BLaER1 treated with 17β-estradiol and CSF1 and Interleukin-3, amounts not matched to agents 10 nM and 100 nM (cell line): ENCODE measurements around the gene GNLY.

Source experiments
- H3K27ac ChIP-seq, 11 experiments: shearing (Covaris generic); formaldehyde crosslinking; 2 replicates each; pipeline ENCODE4 v1.8.1; 2022
- H3K27me3 ChIP-seq, 11 experiments: shearing (Covaris generic); formaldehyde crosslinking; 2 replicates each; pipeline ENCODE4 v1.8.1; 2022
- H3K36me3 ChIP-seq, 11 experiments: shearing (Covaris generic); formaldehyde crosslinking; 2 replicates each; pipeline ENCODE4 v1.8.1; 2022
- H3K4me1 ChIP-seq, 10 experiments: shearing (Covaris generic); formaldehyde crosslinking; 2 replicates each; pipeline ENCODE4 v1.8.1; 2022
- H3K4me2 ChIP-seq, 11 experiments: shearing (Covaris generic); formaldehyde crosslinking; 2 replicates each; pipeline ENCODE4 v1.8.1; 2022
- H3K4me3 ChIP-seq, 10 experiments: shearing (Covaris generic); formaldehyde crosslinking; 2 replicates each; pipeline ENCODE4 v1.8.1; 2022
- H3K9ac ChIP-seq, 11 experiments: shearing (Covaris generic); formaldehyde crosslinking; 2 replicates each; pipeline ENCODE4 v1.8.1; 2022
- H3K9me3 ChIP-seq, 11 experiments: shearing (Covaris generic); formaldehyde crosslinking; replicated peaks in 1 of 11; 2 replicates each; pipeline ENCODE4 v1.8.1; 2022
- H4K20me1 ChIP-seq, 11 experiments: shearing (Covaris generic); formaldehyde crosslinking; 2 replicates each; pipeline ENCODE4 v1.8.1; 2022
- Cebpa-rat ChIP-seq, 11 experiments: shearing (Covaris generic); IDR thresholded peaks; 2 replicates each; pipeline ENCODE4 v1.8.1; 2022

The GNLY gene

DNA sequence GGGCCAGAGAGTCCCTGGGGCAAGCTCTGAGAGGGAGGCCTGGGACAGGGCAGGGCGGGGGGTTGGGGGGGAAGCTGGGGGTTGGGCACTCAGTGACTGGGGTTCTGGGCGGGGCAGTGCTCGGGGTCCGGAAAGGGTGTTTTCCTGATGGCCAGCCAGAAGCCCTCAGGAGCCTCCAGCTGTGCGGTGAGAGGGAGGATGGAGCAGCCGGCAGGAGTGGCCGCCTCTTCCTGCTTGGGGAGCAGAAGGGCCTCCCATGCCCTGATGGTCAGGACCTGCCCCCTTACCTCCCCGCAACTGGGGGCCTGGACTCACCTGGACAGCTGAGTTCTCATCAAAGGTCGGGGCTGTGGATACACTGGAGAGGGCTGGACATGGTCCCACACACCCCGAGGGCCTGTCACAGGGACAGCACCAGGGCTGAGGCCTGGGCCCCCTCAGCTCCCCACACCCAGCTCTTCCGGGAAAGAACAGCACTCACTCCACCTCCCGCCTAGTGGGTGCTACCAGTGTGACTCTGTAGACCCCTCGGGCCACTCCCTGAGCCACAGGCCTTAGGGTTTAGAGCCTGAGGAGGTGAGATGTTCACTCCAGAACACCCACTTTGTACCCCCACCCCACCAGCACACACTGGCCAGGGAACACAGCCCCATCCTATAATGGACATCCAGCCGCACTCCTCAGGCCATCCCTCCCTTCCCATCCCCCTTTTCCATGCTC lies 32.9 kb upstream of the GNLY start:
- Histone ChIP-seq H3K36me3 (peaks cover 10 to 41% (median 30%) of the 10 kb centered on the region in 11 experiments), H3K27me3 (no peaks in the 10 kb centered on the region), H3K27ac (no peak overlapping the region), H3K9ac (no peak overlapping the region; a peak in 1 of 22 replicates), H3K4me1 (peaks cover 0 to 7% (median under 1%) of the 10 kb centered on the region in 10 experiments; a peak in 7 of 20 replicates), H3K4me2 (no peak overlapping the region), H3K9me3 (no peaks in the 10 kb centered on the region), H4K20me1 (peaks cover 0 to 22% (median 0%) of the 10 kb centered on the region in 11 experiments; a peak in 4 of 22 replicates), H3K4me3 (no peak overlapping the region)
- no peak for TF ChIP-seq Cebpa-rat (IDR thresholded peaks at IDR 0.05)

DNA sequence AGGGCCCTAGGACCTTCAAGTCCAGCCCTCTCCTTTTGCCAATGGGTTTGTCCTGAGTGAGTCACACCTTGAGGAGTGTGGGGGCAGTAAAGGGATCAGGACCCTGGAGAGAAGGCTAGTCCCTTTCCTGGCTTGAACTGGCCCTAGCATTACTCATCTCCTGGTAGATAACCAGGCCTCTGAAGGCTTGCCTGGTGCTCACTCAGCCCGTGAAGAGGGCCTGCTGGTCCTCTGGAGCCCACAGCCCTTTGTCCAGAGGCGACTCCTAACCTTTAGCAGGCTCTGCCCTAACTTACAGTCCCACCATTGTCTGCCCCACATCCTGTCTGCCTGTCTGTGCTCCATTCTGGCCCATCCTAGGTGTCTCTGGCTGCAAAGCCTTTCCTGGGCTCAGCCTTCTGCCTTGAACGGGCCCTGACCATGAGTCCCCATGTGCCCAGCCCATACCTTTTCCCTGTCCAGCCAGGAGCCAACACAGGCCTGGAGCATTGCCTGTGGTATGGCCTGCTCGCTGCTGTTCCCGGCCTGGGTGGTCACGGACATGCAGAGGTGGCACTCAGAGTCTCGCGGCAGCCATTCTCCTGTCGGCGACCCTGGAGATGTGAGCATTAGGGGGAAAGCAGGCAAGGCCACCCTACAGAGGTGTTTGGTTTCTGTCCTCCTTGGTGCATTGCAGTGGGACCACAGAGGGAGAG lies 31.1 kb upstream of the GNLY start:
- H3K4me3 ChIP-seq = no peak overlapping the region
- no peak overlapping the region for H3K27ac ChIP-seq
- TF ChIP-seq Cebpa-rat (IDR thresholded peaks at IDR 0.05) = no peak
- no peak overlapping the region for H3K9ac ChIP-seq
- peaks cover 0 to 28% (median 18%) of the 10 kb centered on the region in 11 experiments; a peak in 16 of 22 replicates for H3K36me3 ChIP-seq
- peaks cover 0 to 22% (median 0%) of the 10 kb centered on the region in 11 experiments; a peak in 2 of 22 replicates for H4K20me1 ChIP-seq
- no peaks in the 10 kb centered on the region for H3K9me3 ChIP-seq
- no peak overlapping the region for H3K4me2 ChIP-seq
- no peaks in the 10 kb centered on the region for H3K27me3 ChIP-seq
- H3K4me1 ChIP-seq = peaks cover under 1 to 12% (median 5%) of the 10 kb centered on the region in 10 experiments; a peak in 16 of 20 replicates

DNA sequence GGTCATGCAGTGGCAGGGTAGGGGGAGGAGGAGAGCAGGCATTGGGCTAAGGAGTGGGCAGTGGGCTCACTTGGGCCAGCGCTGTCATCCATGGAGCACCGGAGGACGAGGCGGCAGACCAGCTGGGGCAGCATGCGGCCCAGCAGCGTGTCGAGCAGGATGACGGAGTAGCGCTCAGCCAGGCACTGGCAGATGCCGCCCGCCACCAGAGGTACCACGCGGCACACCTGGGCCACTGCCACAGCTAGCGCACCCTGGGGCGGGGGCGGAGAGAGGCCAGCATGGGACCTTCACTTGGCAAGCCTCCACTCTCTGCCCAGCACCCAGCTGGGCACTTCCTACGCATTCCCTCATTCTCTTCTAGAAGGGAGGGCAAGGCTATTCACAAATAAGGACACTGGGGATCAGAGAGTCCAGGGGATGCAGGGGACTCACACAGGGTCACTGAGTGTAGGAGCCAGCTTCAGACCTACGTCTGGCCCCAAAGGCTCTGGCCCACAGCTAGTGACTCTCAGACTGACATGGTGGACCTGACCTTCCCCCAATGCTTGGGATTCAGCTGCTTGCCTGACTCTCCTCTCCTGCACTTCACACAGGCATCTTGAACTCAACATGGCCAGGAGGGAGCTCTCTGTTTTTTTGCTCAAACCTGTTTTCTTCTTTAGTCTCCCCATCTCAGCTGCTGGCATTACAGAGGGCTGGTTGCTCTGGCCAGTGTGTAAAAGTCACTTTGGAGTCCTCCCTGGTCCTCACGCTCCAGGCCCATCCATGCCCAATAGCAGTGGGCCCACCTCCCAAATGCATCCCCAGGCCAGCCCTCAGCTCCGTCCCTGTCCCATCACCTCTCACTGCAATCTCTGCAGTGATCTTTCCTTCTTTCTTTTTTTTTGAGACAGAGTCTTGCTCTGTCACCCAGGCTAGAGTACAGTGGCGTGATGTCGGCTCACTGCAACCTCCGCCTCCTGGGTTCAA lies 30.3 kb upstream of the GNLY start:
- peaks cover 8 to 21% (median 10%) of the 10 kb centered on the region in 10 experiments; a peak in 19 of 20 replicates for H3K4me1 ChIP-seq
- no peak overlapping the region for H3K4me3 ChIP-seq
- no peaks in the 10 kb centered on the region for H3K27me3 ChIP-seq
- H3K9ac ChIP-seq = no peak overlapping the region
- H3K36me3 ChIP-seq = peaks cover 0 to 20% (median 10%) of the 10 kb centered on the region in 11 experiments; a peak in 13 of 22 replicates
- H3K9me3 ChIP-seq = no peaks in the 10 kb centered on the region
- H3K27ac ChIP-seq = no peak overlapping the region
- no peak overlapping the region for H3K4me2 ChIP-seq
- H4K20me1 ChIP-seq = peaks cover 0 to 22% (median 0%) of the 10 kb centered on the region in 11 experiments; a peak in 2 of 22 replicates
- no peak for TF ChIP-seq Cebpa-rat (IDR thresholded peaks at IDR 0.05)

- H3K27ac ChIP-seq = no peak overlapping the region
- no peak overlapping the region for H3K4me3 ChIP-seq
- H3K4me1 ChIP-seq = peaks cover 8 to 21% (median 11%) of the 10 kb centered on the region in 10 experiments; a peak in 19 of 20 replicates
- H4K20me1 ChIP-seq = peaks cover 0 to 13% (median 0%) of the 10 kb centered on the region in 11 experiments; a peak in 2 of 22 replicates
- H3K27me3 ChIP-seq = no peaks in the 10 kb centered on the region
- peaks cover 0 to 8% (median 0%) of the 10 kb centered on the region in 11 experiments; a peak in 2 of 22 replicates for H3K36me3 ChIP-seq
- no peak overlapping the region for H3K9ac ChIP-seq
- no peaks in the 10 kb centered on the region for H3K9me3 ChIP-seq
- no peak for TF ChIP-seq Cebpa-rat (IDR thresholded peaks at IDR 0.05)
- H3K4me2 ChIP-seq = no peak overlapping the region
These were observed 28.8 kb upstream of the GNLY start for GRCh38 chr2:85665264-85665937.

DNA sequence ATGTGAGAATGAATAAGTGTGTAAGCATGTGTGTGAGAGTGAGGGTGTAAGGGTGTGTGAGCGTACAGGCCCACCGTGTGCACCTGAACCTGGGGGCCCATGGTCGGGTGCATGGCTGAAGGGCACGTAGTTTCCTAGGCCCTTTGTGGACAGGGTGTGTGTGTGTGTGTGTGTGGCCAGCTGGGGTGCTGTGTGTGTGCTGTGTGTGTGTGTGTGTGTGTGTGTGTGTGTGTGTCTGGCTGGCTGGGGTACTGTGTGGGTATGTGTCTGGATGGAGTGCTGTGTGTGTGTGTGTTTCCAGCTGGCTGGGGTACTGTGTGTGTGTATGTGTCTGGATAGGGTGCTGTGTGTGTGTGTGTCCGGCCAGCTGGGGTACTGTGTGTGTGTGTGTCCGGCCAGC lies 28.1 kb upstream of the GNLY start:
- H3K4me1 ChIP-seq = peaks cover 8 to 21% (median 11%) of the 10 kb centered on the region in 10 experiments; a peak in 19 of 20 replicates
- no peak overlapping the region for H3K27ac ChIP-seq
- H3K4me2 ChIP-seq = peak overlapping the region in 2 of 11 experiments; percentile 39 to 58; a peak in 3 of 22 replicates
- H4K20me1 ChIP-seq = peaks cover 0 to 13% (median 0%) of the 10 kb centered on the region in 11 experiments; a peak in 2 of 22 replicates
- no peak overlapping the region for H3K4me3 ChIP-seq
- H3K36me3 ChIP-seq = peaks cover 0 to 4% (median 0%) of the 10 kb centered on the region in 11 experiments; a peak in 2 of 22 replicates
- no peak for TF ChIP-seq Cebpa-rat (IDR thresholded peaks at IDR 0.05)
- no peaks in the 10 kb centered on the region for H3K27me3 ChIP-seq
- no peak overlapping the region for H3K9ac ChIP-seq
- no peaks in the 10 kb centered on the region for H3K9me3 ChIP-seq

- no peak overlapping the region for H3K9ac ChIP-seq
- H3K4me2 ChIP-seq = peak overlapping the region in 3 of 11 experiments; percentile 12 to 58 (median 39); a peak in 3 of 22 replicates
- no peaks in the 10 kb centered on the region for H3K27me3 ChIP-seq
- no peak overlapping the region for H3K4me3 ChIP-seq
- H4K20me1 ChIP-seq = peaks cover 0 to 13% (median 0%) of the 10 kb centered on the region in 11 experiments; a peak in 2 of 22 replicates
- no peaks in the 10 kb centered on the region for H3K9me3 ChIP-seq
- TF ChIP-seq Cebpa-rat (IDR thresholded peaks at IDR 0.05) = no peak
- H3K4me1 ChIP-seq = peaks cover 7 to 21% (median 10%) of the 10 kb centered on the region in 10 experiments; a peak in 19 of 20 replicates
- H3K27ac ChIP-seq = no peak overlapping the region
- H3K36me3 ChIP-seq = no peaks in the 10 kb centered on the region
These were observed 27.5 kb upstream of the GNLY start for GRCh38 chr2:85666435-85667316.

- no peaks in the 10 kb centered on the region for H3K27me3 ChIP-seq
- no peak overlapping the region for H3K27ac ChIP-seq
- peaks cover 9 to 27% (median 14%) of the 10 kb centered on the region in 10 experiments; a peak in 19 of 20 replicates for H3K4me1 ChIP-seq
- no peak overlapping the region for H3K4me2 ChIP-seq
- H4K20me1 ChIP-seq = peaks cover 0 to 12% (median 0%) of the 10 kb centered on the region in 11 experiments; a peak in 1 of 22 replicates
- H3K9ac ChIP-seq = no peak overlapping the region
- no peak for TF ChIP-seq Cebpa-rat (IDR thresholded peaks at IDR 0.05)
- H3K4me3 ChIP-seq = no peak overlapping the region
- no peaks in the 10 kb centered on the region for H3K36me3 ChIP-seq
- H3K9me3 ChIP-seq = no peaks in the 10 kb centered on the region
These were observed 26.6 kb upstream of the GNLY start for GRCh38 chr2:85667561-85668008.
